Stimulated activated effector memory CD8-positive, alpha-beta T cell treated with anti-CD3 and anti-CD28 coated beads, Interleukin-12 subunit alpha, Interleukin-12 subunit beta, amount 100 ng/mL, for 72 hours (primary cell): ENCODE measurements around the gene PAGE2.
"Not testable (repeated sequence)": the region's sequence is repeated elsewhere in the genome, so short reads cannot be mapped to it uniquely, and the experiment has no call there.

ENCODE experiments used
- ATAC-seq: fragments of 150-1000 bp; cut with Tn5 transposase; 2 replicates; pipeline ENCODE4 v1.10.0; 2021
- DNase-seq, 2 donors: peaks; one replicate each; pipeline ENCODE4 v3.0.0; 2021 to 2022; ENCODE audit warnings: low spot score in 2 of 2
- H3K27ac Mint-ChIP-seq: one replicate; pipeline ENCODE4 v1.8.0; 2022; ENCODE audit warnings: mild to moderate bottlenecking, mixed read lengths
- H3K36me3 Mint-ChIP-seq: one replicate; pipeline ENCODE4 v1.8.0; 2022; ENCODE audit warnings: mild to moderate bottlenecking, mixed read lengths
- H3K4me1 Mint-ChIP-seq: one replicate; pipeline ENCODE4 v1.8.0; 2022; ENCODE audit warnings: mixed read lengths
- H3K4me3 Mint-ChIP-seq: one replicate; pipeline ENCODE4 v1.8.0; 2022; ENCODE audit warnings: mild to moderate bottlenecking, mixed read lengths
- H3K9me3 Mint-ChIP-seq: one replicate; pipeline ENCODE4 v1.8.0; 2022; ENCODE audit warnings: mixed read lengths

Gene PAGE2, protein sequence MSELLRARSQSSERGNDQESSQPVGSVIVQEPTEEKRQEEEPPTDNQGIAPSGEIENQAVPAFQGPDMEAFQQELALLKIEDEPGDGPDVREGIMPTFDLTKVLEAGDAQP

DNA sequence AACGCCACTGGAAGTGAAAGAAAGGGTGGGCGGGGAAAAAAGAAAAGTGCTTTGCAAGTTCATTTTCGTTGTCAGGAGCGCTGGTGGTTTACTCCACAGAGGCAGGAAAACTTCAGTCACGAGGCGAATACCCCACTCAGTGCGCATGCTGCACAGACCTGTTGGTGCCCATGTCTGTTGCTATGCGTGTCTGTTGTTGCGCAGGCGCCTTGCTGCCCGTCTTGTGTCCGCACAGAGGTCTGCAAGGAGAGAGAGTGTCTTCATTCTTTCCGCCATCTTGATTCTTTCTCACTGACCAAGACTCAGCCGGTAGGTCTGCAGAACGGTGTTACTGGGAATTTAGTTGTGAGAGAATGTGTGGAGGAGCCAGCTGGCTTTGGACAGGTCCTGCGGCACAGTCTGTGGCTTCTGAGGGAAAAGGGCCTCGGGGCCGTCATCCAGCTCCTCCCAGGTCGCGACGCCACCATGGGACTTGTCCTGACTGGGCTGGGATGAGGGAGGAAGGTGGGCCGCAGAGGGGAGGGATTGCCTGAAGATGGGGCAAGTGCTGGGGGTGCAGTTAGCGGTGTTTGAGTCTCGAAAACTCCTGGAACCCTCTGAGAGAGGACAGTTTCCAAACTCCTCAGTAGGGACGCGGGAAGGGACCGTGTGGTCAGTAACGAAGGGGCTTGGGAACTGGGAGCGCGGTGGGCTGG is at the start of gene PAGE2:
PAGE2 (plus strand) TSS at position 224 of the 695 bp plus-strand sequence. CDS start 1,003 bp downstream, outside the sequence.
- Mint-ChIP-seq H3K4me1 (no peaks in the 10 kb centered on the region), H3K36me3 (no peaks in the 10 kb centered on the region), H3K27ac (no peak within 1 kb of the TSS), H3K4me3 (no peak within 1 kb of the TSS), H3K9me3 (no peaks in the 10 kb centered on the region)
- DNase-seq = no peak
- no peak for ATAC-seq

DNA sequence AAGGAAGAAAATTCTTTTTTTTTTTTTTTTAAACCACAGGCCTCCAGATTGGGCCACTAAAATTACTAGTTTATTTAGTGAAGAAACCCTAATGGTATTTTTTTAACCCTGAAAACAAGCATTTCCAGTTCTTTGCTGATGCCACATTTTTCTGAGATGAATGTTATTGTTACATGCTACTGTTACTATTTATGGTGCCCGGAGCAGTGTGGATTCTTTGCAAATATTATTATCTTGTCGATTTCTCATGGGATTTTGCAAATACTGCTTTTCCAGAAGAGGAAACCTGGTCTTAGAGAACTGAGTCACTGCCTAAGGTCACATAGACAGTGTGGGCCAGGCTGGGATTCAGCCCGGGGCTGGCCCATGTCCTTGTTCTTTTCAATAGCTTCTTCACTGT is 49.3 kb upstream of the PAGE2 start:
- Mint-ChIP-seq H3K4me3 (no peak overlapping the region), H3K27ac (no peak overlapping the region), H3K4me1 (no peaks in the 10 kb centered on the region), H3K36me3 (no peaks in the 10 kb centered on the region), H3K9me3 (no peaks in the 10 kb centered on the region)
- DNase-seq (no peak), ATAC-seq (no peak)

DNA sequence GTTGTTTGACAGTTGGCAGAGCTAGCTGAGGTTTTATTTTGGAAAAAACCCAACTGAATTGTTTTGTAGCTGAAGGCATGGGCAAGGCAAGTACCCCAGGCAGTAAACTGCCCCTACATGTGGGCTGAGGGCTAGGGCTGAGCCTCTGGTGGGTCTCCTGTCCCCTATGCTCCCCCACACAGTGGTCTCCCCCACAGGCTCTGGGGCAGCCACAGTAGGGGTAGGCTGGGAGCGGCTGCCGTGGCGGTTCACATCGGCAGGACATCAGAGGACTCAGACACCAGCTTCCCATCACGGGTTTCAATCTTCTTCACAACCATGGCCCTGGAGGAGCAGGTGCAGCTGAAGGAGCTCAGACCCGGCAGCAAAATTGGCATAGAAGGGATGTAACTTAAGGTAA is 47.3 kb upstream of the PAGE2 start:
- no peak overlapping the region for H3K27ac Mint-ChIP-seq
- no peak for DNase-seq
- no peaks in the 10 kb centered on the region for H3K9me3 Mint-ChIP-seq
- H3K36me3 Mint-ChIP-seq = no peaks in the 10 kb centered on the region
- no peaks in the 10 kb centered on the region for H3K4me1 Mint-ChIP-seq
- no peak for ATAC-seq
- no peak overlapping the region for H3K4me3 Mint-ChIP-seq

DNA sequence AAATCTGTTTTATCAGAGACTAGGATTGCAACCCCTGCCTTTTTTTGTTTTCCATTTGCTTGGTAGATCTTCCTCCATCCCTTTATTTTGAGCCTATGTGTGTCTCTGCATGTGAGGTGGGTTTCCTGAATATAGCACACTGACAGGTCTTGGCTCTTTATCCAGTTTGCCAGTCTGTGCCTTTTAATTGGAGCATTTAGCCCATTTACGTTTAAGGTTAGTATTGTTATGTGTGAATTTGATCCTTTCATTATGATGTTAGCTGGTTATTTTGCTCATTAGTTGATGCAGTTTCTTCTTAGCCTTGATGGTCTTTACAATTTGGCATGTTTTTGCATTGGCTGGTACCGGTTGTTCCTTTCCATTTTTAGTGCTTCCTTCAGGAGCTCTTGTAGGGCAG is 38.2 kb upstream of the PAGE2 start:
- not testable (repeated sequence) for H3K4me3 Mint-ChIP-seq, H3K36me3 Mint-ChIP-seq, DNase-seq, H3K4me1 Mint-ChIP-seq, ATAC-seq, H3K9me3 Mint-ChIP-seq, H3K27ac Mint-ChIP-seq

DNA sequence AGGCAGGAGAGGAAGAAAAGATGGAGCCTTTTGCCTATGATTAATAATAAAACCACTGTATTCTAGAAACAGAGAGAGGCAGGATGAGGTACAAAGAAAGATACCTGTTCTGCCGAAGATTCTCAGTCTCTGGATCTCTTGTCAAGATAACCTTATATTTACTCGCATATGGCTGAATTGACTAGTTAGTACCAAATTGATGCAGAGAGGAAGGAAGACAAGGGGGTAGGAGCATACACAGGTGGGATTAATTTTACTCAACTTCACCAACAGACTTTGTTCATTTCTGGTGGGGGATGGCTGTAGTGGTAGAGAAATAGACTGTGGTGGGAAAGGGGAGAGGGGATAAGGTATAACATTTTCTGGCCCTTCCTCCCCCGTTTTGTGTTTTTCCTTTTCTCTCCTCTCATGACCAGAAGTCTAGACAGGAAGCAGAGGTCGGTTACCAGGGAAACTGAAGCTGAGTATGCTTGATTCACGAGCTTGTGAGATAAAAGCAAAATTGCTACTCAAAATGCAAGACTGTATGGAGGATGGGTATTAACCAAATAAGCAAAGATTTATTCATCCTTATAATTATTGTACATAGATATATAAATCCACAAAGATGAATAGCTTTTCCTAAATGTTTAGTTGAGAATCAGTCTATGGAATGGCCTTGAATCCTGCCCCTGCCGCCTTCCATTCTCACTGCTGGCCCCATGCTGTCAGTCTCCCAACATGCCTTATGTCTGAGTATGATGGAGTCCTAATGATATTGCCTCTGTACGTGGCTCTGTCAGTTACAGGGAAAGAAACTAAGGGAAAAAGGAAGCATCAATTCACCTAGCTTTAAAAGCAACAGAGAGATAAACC is 31.8 kb upstream of the PAGE2 start:
- Mint-ChIP-seq H3K9me3 (no peaks in the 10 kb centered on the region), H3K4me1 (peaks cover 12% of the 10 kb centered on the region), H3K4me3 (peak overlapping the region; percentile 56), H3K36me3 (no peaks in the 10 kb centered on the region), H3K27ac (peak overlapping the region; percentile 14)
- DNase-seq = peak in 1 of 2 donors; percentile 46
- ATAC-seq = peak; percentile 78

DNA sequence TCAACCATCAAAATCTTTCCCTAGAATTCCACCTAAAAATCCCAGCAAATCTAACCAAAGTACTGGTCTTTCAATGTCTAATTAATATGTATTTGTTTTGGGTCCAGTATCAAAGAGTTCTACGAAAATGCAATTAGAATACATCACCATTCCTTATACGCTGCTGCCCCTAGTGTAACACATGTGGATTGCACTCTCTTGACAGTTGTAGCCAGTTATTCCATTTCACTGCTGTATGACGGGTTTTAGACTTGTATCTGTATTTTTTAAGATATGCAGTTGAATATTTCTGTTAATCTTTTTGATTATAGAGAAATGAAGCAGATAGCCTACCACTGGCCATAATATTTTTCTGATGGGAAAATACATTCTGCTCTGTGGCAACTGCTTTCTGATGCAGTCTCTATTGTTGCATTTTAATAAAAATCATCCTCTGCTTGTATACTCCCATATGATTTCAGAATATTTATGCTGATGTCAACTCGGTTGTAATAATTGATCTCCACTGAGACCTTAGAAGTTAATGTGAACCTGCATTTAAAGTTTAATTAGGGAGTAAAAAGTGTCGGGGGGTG is 31.1 kb upstream of the PAGE2 start:
- H3K4me1 Mint-ChIP-seq = peaks cover 12% of the 10 kb centered on the region
- ATAC-seq = peak; percentile 56
- DNase-seq = peak in 1 of 2 donors; percentile 1
- H3K27ac Mint-ChIP-seq = peak overlapping the region; percentile 14
- H3K4me3 Mint-ChIP-seq = peak overlapping the region; percentile 56
- H3K9me3 Mint-ChIP-seq = no peaks in the 10 kb centered on the region
- no peaks in the 10 kb centered on the region for H3K36me3 Mint-ChIP-seq

DNA sequence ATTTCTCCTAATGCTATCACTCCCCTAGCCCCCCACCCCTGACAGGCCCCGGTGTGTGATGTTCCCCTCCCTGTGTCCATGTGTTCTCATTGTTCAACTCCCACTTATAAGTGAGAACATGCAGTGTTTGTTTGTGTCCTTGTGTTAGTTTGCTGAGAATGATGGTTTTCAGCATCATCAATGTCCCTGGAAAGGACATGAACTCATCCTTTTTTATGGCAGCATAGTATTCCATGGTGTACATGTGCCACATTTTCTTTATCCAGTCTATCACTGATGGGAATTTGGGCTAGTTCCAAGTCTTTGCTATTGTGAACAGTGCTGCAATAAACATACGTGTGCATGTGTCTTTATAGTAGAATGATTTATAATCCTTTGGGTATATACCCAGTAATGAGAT is 21.6 kb upstream of the PAGE2 start:
- DNase-seq, H3K4me3 Mint-ChIP-seq, ATAC-seq, H3K36me3 Mint-ChIP-seq, H3K27ac Mint-ChIP-seq, H3K9me3 Mint-ChIP-seq, H3K4me1 Mint-ChIP-seq: not testable (repeated sequence)

DNA sequence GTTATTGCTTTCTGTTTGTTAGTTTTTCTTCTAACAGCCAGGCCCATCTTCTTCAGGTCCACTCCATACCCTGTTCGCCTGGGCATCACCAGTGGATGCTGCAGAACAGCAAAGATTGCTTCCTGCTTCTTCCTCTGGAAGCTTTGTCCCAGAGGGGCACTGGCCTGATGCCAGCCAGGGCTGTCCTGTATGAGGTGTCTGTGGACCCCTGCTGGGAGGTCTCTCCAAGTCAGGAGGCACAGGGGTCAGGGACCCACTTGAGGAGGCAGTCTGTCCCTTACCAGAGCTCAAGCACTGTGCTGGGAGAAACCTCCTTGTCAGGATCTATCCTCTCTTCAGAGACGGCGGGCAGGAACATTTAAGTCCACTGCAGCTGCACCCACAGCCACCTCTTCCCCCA is 16.5 kb upstream of the PAGE2 start:
- DNase-seq (no peak), ATAC-seq (no peak)
- Mint-ChIP-seq H3K36me3 (no peaks in the 10 kb centered on the region), H3K4me3 (no peak overlapping the region), H3K9me3 (no peaks in the 10 kb centered on the region), H3K4me1 (no peaks in the 10 kb centered on the region), H3K27ac (no peak overlapping the region)

DNA sequence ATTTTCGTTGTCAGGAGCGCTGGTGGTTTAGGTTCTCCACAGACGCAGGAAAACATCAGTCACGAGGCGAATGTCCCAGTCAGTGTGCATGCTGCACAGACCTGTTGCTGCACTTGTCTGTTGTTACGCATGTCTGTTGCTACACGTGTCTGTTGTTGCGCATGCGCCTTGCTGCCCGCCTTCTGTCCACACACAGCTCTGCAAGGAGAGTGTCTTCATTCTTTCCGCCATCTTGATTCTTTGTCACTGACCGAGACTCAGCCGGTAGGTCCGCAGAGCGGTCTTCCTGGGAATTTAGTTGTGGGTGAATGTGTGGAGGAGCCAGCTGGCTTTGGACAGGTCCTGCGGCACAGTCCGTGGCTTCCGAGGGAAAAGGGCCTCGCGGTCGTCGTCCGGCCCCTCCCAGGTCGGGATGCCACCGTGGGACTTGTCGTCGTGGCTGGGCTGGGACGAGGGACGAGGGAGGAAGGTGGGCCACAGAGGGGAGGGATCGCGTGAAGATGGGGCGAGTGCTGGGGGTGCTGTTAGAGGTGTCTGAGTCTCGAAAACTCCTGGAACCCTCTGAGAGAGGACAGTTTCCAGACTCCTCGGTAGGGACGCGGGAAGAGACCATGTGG is 13.9 kb upstream of the PAGE2 start, which contains the start of gene PAGE2B:
PAGE2B (plus strand) TSS at position 180 of the 617 bp plus-strand sequence. CDS start 1,012 bp downstream, outside the sequence.
- ATAC-seq (no peak), DNase-seq (no peak)
- Mint-ChIP-seq H3K36me3 (no peaks in the 10 kb centered on the region), H3K27ac (no peak within 1 kb of the TSS), H3K4me3 (no peak within 1 kb of the TSS), H3K4me1 (no peaks in the 10 kb centered on the region), H3K9me3 (no peaks in the 10 kb centered on the region)

DNA sequence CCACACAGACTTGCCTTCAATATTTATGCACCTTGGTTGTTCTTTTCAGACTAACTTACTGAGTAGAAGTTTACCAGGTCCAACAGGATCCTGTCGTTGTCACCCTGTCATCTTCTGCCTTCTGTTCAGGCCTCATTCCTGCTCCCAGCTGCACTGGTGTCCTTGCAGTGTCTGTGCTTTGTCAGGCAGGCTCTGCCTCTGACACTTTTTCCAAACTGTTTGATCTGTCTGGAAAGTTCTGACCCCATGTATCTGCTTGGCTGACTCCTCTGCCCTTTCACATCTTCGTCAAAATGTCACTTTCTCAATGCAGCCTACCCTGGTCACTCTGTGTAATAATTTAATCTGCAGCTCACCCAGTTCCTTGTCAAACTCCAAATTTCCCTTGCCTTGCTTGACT is 9.9 kb downstream of the PAGE2 start:
- Mint-ChIP-seq H3K27ac (no peak overlapping the region), H3K4me3 (no peak overlapping the region), H3K36me3 (no peaks in the 10 kb centered on the region), H3K9me3 (no peaks in the 10 kb centered on the region), H3K4me1 (no peaks in the 10 kb centered on the region)
- DNase-seq = no peak
- no peak for ATAC-seq

DNA sequence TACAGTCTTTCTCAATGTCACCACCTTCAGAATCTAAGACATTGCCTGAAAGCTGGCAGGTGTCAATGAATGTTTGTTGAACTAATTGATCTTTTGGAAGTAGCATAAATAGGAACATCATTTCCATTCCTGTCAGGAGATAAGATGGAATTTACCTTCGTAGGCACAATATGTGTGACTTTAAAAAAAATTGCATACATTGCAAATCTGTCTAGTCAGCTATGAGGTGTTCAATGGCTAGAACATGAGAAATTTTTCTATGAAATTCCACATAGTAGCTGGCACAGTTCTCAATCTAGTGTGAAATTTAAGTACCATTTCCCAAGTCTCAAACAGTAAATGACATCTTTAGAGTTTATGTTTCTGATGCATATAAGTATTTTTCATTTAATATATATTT is 10.3 kb downstream of the PAGE2 start:
- Mint-ChIP-seq H3K4me1 (no peaks in the 10 kb centered on the region), H3K4me3 (no peak overlapping the region), H3K27ac (no peak overlapping the region), H3K9me3 (no peaks in the 10 kb centered on the region), H3K36me3 (no peaks in the 10 kb centered on the region)
- ATAC-seq (no peak), DNase-seq (no peak)

DNA sequence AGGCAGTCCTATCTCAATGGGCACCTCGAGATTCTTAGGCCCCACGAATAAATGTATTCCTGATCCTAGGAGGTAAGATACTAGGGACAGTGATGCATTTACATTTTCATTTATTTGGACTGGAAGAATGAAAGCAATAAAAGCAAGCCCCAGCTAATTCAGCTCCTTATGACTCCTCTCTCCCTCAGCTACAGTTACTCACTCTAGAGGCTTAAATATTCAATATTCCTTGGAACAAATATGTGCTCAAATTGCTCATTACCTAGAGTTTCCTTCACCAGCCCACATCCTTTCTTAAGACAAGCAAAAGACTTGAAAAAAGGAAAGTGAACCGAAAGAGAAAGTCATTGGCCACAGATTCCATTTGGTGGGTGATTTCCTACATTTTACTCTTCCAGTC is 13.9 kb downstream of the PAGE2 start:
- Mint-ChIP-seq H3K4me1 (no peaks in the 10 kb centered on the region), H3K36me3 (no peaks in the 10 kb centered on the region), H3K4me3 (no peak overlapping the region), H3K27ac (no peak overlapping the region), H3K9me3 (no peaks in the 10 kb centered on the region)
- ATAC-seq (no peak), DNase-seq (no peak)

DNA sequence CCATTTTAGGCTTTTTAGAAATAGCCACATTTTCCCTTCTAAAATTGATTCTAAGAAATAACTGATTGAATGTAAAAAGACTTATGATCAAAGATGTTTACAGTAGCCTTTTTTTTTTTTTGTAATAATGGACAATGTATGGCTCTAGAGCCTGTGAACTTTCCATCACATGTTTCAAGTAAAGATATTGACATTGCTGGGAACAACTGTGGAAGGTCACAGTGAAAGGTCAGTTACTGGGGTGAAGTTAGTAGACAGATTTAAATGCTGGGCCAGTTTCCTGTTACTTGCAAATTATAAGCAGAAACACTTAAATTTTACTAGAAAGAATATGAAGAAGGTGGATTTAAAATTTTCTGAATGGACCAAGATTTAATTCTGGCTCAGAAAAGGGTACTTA is 18.4 kb downstream of the PAGE2 start:
- DNase-seq (no peak), ATAC-seq (no peak)
- no peak overlapping the region for H3K4me3 Mint-ChIP-seq
- no peaks in the 10 kb centered on the region for H3K9me3 Mint-ChIP-seq
- H3K36me3 Mint-ChIP-seq = no peaks in the 10 kb centered on the region
- H3K27ac Mint-ChIP-seq = no peak overlapping the region
- H3K4me1 Mint-ChIP-seq = no peaks in the 10 kb centered on the region

DNA sequence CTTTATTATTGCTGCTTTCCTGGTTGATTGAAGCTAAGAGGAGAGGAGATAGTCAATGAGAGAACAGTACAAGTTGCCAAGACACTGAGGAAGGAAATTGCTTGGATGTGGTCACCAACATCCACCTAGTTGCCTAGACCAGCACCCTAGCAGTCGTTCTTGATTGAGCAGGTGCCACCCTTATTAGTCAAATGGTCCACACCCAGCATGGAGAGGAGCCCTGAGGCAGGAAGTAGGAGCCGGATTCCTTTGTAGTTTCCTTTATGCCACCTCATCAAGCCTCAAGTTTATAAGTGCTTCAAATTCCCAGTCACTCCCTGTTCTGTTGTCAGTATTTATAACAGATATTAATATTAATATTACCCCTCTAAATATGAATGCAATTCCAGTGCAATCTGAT is 19.1 kb downstream of the PAGE2 start:
- Mint-ChIP-seq H3K36me3 (no peaks in the 10 kb centered on the region), H3K4me1 (no peaks in the 10 kb centered on the region), H3K4me3 (no peak overlapping the region), H3K9me3 (no peaks in the 10 kb centered on the region), H3K27ac (no peak overlapping the region)
- no peak for ATAC-seq
- DNase-seq = no peak

DNA sequence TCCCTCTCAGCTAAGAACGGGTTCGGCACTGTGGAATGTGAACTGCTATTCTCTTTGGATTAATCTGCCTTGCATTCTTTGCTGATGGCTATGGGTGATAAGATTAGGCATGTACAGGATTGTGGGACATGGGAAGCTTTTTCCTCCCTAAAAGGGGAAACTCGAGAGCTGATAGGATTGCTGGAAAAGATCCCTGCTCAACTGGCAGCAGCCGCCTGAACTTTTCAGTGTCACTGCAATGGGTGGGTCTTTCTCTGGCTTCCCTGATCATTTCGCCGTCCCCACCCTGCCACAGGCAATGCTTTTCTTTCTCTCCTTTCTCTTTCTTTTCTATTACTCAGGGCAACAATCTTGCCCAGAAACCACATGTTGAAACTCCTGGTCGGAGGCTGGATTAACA is 20.5 kb downstream of the PAGE2 start:
- Mint-ChIP-seq H3K27ac (no peak overlapping the region), H3K4me1 (no peaks in the 10 kb centered on the region)
- no peak for ATAC-seq

More for the DNA sequence above, 20.5 kb downstream of the PAGE2 start:
- Mint-ChIP-seq H3K9me3 (no peaks in the 10 kb centered on the region), H3K36me3 (no peaks in the 10 kb centered on the region), H3K4me3 (no peak overlapping the region)
- DNase-seq = no peak
